Mesenchymal stem cell (in vitro differentiated cells and primary cell): ENCODE data around the gene OSBPL7.

Experiments
- DNase-seq: peaks from one replicate; pipeline ENCODE4 v3.0.0-alpha.2; 2013
- H2AFZ ChIP-seq: one replicate; pipeline ENCODE4 v1.6.1; 2013; ENCODE audit warnings: low read depth, mild to moderate bottlenecking, control low read depth, inconsistent platforms, low read length, moderate library complexity
- H2AK5ac ChIP-seq: 2 replicates; pipeline ENCODE4 v1.6.1; 2013; ENCODE audit warnings: low read length, moderate library complexity, mild to moderate bottlenecking, inconsistent platforms; ENCODE audit not compliant: severe bottlenecking
- H2BK120ac ChIP-seq: one replicate; pipeline ENCODE4 v1.6.1; 2013; ENCODE audit warnings: low read depth, mild to moderate bottlenecking, inconsistent platforms, low read length, moderate library complexity
- H2BK12ac ChIP-seq, 2 experiments: one replicate each; pipeline ENCODE4 v1.6.1; 2013; ENCODE audit warnings: inconsistent platforms in 2 of 2, low read length in 2 of 2, mild to moderate bottlenecking in 2 of 2, moderate library complexity in 2 of 2, control low read depth in 1 of 2
- H2BK15ac ChIP-seq: one replicate; pipeline ENCODE4 v1.6.1; 2013; ENCODE audit warnings: mild to moderate bottlenecking, low read depth, inconsistent platforms; ENCODE audit not compliant: poor library complexity, severe bottlenecking
- H2BK5ac ChIP-seq: 2 replicates; pipeline ENCODE4 v1.6.1; 2013; ENCODE audit warnings: low read depth, mild to moderate bottlenecking, low read length, control low read depth, inconsistent platforms; ENCODE audit not compliant: poor library complexity, severe bottlenecking
- H3K14ac ChIP-seq, 2 experiments: one replicate each; pipeline ENCODE4 v1.6.1; 2013; ENCODE audit warnings: inconsistent platforms in 2 of 2, low read length in 2 of 2, control low read depth in 1 of 2, mild to moderate bottlenecking in 1 of 2, moderate library complexity in 1 of 2
- H3K18ac ChIP-seq, 2 experiments: one replicate each; pipeline ENCODE4 v1.6.1; 2013; ENCODE audit warnings: inconsistent platforms in 2 of 2, low read length in 2 of 2, control low read depth in 1 of 2, low read depth in 1 of 2, mild to moderate bottlenecking in 1 of 2
- H3K23ac ChIP-seq, 2 experiments: one replicate each; pipeline ENCODE4 v1.6.1; 2013; ENCODE audit warnings: inconsistent platforms in 2 of 2, low read length in 2 of 2, mild to moderate bottlenecking in 2 of 2, moderate library complexity in 2 of 2, control low read depth in 1 of 2
- H3K27ac ChIP-seq: 2 replicates; pipeline ENCODE4 v1.5.1; 2013; ENCODE audit warnings: mild to moderate bottlenecking, moderate library complexity, low read length, control low read depth, inconsistent platforms; ENCODE audit not compliant: poor library complexity, severe bottlenecking
- H3K27me3 ChIP-seq, 2 experiments: 2 replicates each; pipeline versions ENCODE4 v1.6.1 to v1.7.0; 2013; ENCODE audit warnings: low read length in 2 of 2, mild to moderate bottlenecking in 2 of 2, moderate library complexity in 2 of 2, control low read depth in 1 of 2, inconsistent platforms in 1 of 2; ENCODE audit not compliant: control insufficient read depth in 1 of 2, insufficient read depth in 1 of 2
- H3K36me3 ChIP-seq, 2 experiments: 2 replicates each; pipeline versions ENCODE4 v1.6.1 to v1.7.0; 2013; ENCODE audit warnings: low read length in 2 of 2, control low read depth in 1 of 2, inconsistent platforms in 1 of 2, low read depth in 1 of 2, mild to moderate bottlenecking in 1 of 2; ENCODE audit not compliant: insufficient read depth in 2 of 2, control insufficient read depth in 1 of 2
- H3K4ac ChIP-seq, 2 experiments: one replicate each; pipeline ENCODE4 v1.6.1; 2013; ENCODE audit warnings: inconsistent platforms in 2 of 2, low read length in 2 of 2, mild to moderate bottlenecking in 2 of 2, moderate library complexity in 2 of 2, control low read depth in 1 of 2, low read depth in 1 of 2
- H3K4me1 ChIP-seq: 2 replicates; pipeline ENCODE4 v1.6.1; 2013; ENCODE audit warnings: low read depth, low read length, control low read depth; ENCODE audit not compliant: control insufficient read depth, insufficient read depth
- H3K4me2 ChIP-seq: 2 replicates; pipeline ENCODE4 v1.6.1; 2013; ENCODE audit warnings: low read length, mild to moderate bottlenecking, inconsistent platforms; ENCODE audit not compliant: poor library complexity, severe bottlenecking
- H3K4me3 ChIP-seq, 2 experiments: 2 replicates each; pipeline versions ENCODE4 v1.5.1 to v1.7.0; 2013; ENCODE audit warnings: low read length in 2 of 2, mild to moderate bottlenecking in 2 of 2, control low read depth in 1 of 2, low read depth in 1 of 2; ENCODE audit not compliant: insufficient read depth in 1 of 2
- H3K79me1 ChIP-seq: replicated peaks from 2 replicates; pipeline ENCODE4 v1.6.1; 2013; ENCODE audit warnings: mild to moderate bottlenecking, control low read depth, low read length, inconsistent platforms; ENCODE audit not compliant: poor library complexity, severe bottlenecking
- H3K9ac ChIP-seq: 2 replicates; pipeline ENCODE4 v1.7.0; 2013; ENCODE audit warnings: mild to moderate bottlenecking, low read length, moderate library complexity
- H3K9me3 ChIP-seq: 2 replicates; pipeline ENCODE4 v1.7.0; 2013; ENCODE audit warnings: mild to moderate bottlenecking, low read length; ENCODE audit not compliant: control insufficient read depth
- H4K8ac ChIP-seq: one replicate; pipeline ENCODE4 v1.6.1; 2013; ENCODE audit warnings: inconsistent platforms, mild to moderate bottlenecking, low read length, moderate library complexity
- H4K91ac ChIP-seq: one replicate; pipeline ENCODE4 v1.6.1; 2013; ENCODE audit warnings: mild to moderate bottlenecking, low read length, inconsistent platforms
- WGBS: methylation state at CpG from one replicate; pipeline ENCODE4 v1.1.7; 2013; ENCODE audit warnings: mixed read lengths; 5-methylcytosine and 5-hydroxymethylcytosine counted together

OSBPL7 gene

DNA sequence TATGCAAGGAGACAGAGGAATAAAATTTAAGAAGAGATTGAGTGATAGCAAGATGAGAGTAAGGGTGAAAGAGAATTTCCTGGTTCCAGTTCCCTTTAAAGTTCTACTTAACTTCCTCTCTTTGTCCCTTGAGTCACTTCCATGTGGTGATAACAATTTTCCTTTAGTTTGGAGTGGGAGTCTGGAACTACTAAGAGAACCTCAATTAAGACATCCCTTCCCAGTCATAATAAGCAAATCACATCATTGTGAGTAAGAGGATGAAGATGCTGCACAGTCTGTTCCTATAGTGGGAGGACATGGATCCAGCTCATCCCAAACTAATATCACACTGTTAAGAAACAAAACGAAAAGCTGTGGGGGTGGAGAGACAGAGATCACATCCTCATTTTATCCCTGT is 64.2 kb downstream of the OSBPL7 start:
- Histone ChIP-seq H4K91ac (no peak overlapping the region), H3K23ac (no peak overlapping the region), H3K27me3 (peaks cover 0 to 7% of the 10 kb centered on the region in 2 experiments), H2AK5ac (no peak overlapping the region), H3K14ac (no peak overlapping the region), H3K4ac (no peak overlapping the region), H3K4me3 (no peak overlapping the region), H3K36me3 (no peaks in the 10 kb centered on the region), H3K18ac (no peak overlapping the region), H2BK120ac (no peak overlapping the region), H2BK5ac (no peak overlapping the region), H3K4me1 (no peaks in the 10 kb centered on the region), H3K79me1 (no peaks in the 10 kb centered on the region), H3K27ac (no peak overlapping the region), H2BK12ac (no peak overlapping the region), H3K9me3 (peaks cover 31% of the 10 kb centered on the region), H3K4me2 (no peak overlapping the region), H3K9ac (no peak overlapping the region), H2BK15ac (no peak overlapping the region), H4K8ac (no peak overlapping the region), H2AFZ (no peak overlapping the region)
- WGBS, result no CpG with 5 or more reads among the region's 1 CpG
- DNase-seq, result no peak
